Measurements from ENCODE around the gene MAGEC1.
"Not testable (repeated sequence)": the region's sequence is repeated elsewhere in the genome, so short reads cannot be mapped to it uniquely, and the experiment has no call there.

Gene MAGEC1, protein sequence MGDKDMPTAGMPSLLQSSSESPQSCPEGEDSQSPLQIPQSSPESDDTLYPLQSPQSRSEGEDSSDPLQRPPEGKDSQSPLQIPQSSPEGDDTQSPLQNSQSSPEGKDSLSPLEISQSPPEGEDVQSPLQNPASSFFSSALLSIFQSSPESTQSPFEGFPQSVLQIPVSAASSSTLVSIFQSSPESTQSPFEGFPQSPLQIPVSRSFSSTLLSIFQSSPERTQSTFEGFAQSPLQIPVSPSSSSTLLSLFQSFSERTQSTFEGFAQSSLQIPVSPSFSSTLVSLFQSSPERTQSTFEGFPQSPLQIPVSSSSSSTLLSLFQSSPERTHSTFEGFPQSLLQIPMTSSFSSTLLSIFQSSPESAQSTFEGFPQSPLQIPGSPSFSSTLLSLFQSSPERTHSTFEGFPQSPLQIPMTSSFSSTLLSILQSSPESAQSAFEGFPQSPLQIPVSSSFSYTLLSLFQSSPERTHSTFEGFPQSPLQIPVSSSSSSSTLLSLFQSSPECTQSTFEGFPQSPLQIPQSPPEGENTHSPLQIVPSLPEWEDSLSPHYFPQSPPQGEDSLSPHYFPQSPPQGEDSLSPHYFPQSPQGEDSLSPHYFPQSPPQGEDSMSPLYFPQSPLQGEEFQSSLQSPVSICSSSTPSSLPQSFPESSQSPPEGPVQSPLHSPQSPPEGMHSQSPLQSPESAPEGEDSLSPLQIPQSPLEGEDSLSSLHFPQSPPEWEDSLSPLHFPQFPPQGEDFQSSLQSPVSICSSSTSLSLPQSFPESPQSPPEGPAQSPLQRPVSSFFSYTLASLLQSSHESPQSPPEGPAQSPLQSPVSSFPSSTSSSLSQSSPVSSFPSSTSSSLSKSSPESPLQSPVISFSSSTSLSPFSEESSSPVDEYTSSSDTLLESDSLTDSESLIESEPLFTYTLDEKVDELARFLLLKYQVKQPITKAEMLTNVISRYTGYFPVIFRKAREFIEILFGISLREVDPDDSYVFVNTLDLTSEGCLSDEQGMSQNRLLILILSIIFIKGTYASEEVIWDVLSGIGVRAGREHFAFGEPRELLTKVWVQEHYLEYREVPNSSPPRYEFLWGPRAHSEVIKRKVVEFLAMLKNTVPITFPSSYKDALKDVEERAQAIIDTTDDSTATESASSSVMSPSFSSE
- total RNA-seq = 0 to 0.15 (median 0) reads per million in 4 donors

DNA sequence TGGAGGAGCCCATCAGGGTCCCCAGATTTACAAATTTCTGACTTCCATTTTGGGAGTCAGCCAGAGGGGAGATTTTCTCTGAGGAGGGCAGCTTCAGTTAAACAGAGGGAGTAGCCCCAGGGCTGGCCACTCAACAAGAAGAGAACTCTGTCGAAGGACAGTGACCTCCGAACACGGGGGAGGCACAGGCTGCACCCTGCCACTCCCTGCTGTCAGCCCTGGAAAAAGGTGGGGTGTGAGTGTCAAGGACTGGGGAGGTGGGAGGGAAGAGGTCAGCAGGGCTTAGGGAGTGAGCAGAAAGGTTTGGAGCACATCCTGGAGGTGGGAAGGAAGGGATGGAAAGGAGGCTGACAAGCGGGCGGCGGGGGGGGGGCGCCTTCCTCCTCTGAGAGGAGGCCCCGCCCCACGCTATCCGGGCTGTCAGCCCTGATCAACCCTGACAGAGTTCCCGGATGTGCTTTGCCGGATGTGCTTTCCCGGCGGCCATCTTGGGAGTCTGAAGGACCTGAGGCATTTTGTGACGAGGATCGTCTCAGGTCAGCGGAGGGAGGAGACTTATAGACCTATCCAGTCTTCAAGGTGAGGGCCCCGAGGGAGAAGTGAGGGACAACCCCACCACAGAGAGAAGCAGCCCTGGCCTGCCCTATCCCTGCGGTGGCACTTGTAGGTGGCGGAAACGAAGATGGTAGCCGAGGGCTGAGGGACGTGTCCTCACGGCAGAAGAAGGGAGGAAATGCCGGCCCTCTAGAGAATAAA, at the start of gene MAGEC1:
Gene MAGEC1 (plus strand): TSS at position 495 of the 756 bp plus-strand sequence. CDS start 1,179 bp downstream, outside the sequence.
- DNase-seq = no peak

- no peak for DNase-seq
Measured at GRCh38 chrX:141857479-141857878, 46.2 kb upstream of the MAGEC1 start.

- DNase-seq = no peak
Measured at GRCh38 chrX:141879616-141880015, 24.1 kb upstream of the MAGEC1 start.

DNA sequence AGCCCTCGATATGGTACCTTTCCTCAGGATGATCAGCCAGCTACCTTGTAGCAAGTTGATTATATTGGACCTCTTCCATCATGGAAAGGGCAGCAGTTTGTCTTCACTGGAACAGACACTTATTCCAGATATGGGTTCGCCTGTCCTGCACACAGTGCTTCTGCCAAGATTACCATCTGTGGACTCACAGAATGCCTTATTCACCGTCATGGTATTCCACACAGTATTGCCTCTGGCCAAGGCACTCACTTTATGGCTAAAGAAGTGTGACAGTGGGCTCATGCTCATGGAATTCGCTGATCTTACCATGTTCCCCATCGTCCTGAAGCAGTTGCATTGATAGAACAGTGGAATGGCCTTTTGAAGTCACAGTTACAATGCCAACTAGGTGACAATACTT, 14.9 kb upstream of the MAGEC1 start:
- DNase-seq = not testable (repeated sequence)

GRCh38 chrX:141894733-141895132, 9.0 kb upstream of the MAGEC1 start:
- DNase-seq = no peak

GRCh38 chrX:141897690-141898089, 6.0 kb upstream of the MAGEC1 start:
- no peak for DNase-seq

GRCh38 chrX:141902366-141902765, 1.3 kb upstream of the MAGEC1 start:
- DNase-seq = no peak

DNA sequence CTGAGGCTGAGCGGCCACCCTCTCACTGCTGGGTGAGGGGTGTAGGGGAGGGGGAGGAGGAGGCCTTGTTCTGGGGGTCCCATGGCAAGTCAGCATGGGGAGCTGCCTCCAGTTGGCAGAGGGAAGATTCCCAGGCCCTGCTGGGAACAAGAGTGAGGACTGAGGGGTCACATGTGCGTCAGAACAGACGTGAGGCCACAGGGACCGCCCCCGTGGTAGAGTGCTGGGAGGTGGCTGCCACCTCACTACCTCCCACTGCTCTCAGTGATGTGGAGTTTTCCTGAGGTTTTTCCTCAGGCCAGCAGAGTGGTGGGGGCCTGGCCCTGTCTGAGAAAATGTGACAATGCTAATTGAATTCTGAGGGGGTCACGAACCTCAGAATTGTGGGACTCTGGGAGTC, 568 bp downstream of the MAGEC1 start:
- DNase-seq = no peak

- no peak for DNase-seq
Measured at GRCh38 chrX:141917801-141918200, 14.1 kb downstream of the MAGEC1 start.

DNA sequence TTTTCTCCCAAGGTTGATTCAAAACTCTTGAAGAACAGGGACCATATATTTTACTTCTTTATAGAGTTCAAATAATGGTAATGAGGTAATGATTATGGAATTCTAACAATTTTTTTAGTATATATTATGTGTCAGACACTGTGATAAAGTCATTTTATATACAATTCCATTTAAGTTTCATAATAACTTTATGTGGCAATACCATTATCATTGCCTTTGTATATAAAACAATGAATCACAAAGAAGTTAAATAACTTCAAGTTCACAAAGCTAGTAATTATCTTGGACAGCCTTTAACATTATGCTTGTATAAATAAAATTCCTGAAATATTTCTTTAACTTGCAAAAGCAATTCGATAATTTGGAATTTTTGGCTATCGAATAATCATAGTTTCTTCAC, 20.6 kb downstream of the MAGEC1 start:
- DNase-seq = no peak

DNA sequence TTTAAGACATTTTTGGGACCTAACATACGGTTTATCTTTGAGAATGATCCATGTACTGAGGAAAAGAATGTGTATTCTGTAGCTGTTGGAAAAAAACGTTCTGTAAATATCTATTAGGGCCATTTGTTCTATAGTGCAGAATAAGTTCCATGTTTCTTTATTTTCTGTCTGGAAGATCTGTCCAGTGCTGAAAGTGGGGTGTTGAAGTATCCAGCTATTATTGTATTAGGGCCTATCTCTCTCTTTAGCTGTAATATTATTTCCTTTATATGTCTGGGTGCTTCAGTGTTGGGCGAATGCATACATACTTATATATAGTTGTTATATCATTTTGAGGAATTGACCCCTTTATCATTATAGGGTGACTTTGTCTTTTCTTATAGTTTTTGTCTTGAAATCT, 24.7 kb downstream of the MAGEC1 start:
- no peak for DNase-seq

- DNase-seq = no peak
Measured at GRCh38 chrX:141934059-141934641, 30.5 kb downstream of the MAGEC1 start.

DNA sequence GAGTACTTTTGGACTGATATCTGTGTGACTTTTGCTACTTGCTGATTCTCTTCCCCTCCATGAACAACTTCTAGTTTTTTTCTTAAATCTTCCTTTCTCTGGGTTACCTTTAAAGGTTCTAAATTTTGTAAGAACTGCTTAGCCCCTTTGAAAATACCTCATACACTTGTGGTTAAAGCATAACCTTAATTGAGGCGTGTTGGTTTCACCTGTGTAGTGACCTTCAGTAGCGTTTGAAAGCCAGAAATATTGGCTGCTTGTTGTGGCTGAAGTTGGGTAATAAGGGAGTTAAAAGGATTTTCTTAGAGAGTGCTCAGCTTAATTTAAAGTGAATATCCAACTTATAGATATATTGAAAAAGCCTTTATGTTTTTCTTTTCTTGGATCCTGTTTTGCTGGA, 32.0 kb downstream of the MAGEC1 start:
- DNase-seq = no peak

GRCh38 chrX:141936080-141936479, 32.4 kb downstream of the MAGEC1 start:
- no peak for DNase-seq

DNA sequence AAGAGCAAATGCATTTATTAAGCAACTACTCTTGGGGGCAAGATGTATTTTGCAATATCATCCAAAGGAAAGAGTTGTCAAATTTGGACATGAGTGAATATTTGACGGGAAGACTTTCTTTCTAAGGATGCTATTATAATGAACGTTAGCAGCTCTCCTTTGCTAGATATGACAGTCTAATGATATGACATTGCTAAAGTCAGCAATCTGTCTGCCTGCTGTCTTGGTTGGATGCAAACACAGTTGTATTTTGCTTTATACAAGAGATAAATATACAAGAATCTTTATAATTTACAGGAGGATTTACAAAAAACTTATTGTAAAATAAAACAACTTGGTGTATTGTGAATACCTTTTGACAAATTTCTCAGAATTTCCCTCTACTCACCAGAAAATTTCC, 37.5 kb downstream of the MAGEC1 start:
- no peak for DNase-seq

- no peak for DNase-seq
Measured at GRCh38 chrX:141945426-141945825, 41.7 kb downstream of the MAGEC1 start.

DNA sequence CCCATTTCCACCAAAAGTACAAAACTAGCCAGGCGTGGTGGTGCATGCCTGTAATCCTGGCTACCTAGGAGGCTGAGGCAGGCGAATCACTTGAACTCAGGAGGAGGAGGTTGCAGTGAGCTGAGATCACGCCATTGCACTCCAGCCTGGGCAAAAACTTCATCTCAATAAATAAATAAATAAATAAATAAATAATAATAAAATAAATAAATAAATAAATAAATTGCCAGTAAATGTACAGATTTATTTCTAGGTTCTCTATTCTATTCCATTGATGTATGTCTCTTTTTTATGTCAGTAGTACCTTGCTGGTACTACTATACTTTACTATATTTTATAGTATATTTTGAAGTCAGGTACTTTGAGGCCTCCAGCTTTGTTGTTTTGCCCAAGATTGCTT, 43.7 kb downstream of the MAGEC1 start:
- no peak for DNase-seq

GRCh38 chrX:141952603-141953002, 48.9 kb downstream of the MAGEC1 start:
- no peak for DNase-seq

DNA sequence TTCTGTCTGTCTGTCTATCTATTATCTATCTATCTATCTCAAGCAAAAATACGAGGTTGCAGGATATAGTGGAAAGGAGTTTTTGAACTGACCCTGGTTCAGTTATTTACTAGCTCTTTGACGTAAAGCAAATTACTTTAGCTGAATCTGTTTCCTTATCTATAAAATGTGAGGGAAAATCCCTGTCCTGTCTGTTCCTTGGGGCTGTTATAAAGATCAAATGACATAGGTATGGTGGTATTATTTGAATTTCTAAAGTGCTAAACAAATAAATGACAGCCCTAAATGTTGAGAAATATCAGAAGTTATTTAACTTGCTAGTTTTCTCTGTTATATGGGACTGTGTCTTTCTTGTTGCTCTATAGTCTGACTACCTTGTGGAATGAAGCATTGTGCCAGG, 55.0 kb downstream of the MAGEC1 start:
- no peak for DNase-seq

Measured in T-helper 1 cell (primary cell).